ENCODE measurements around the gene PSMG3.
"Not testable (repeated sequence)": the region's sequence is repeated elsewhere in the genome, so short reads cannot be mapped to it uniquely, and the experiment has no call there.

PSMG3 gene

GRCh38 chr7:1531263-1531978, 38.4 kb downstream of the PSMG3 start:
- DNase-seq = no peak

- DNase-seq = no peak
Observed at GRCh38 chr7:1530946-1531262, 38.9 kb downstream of the PSMG3 start.

GRCh38 chr7:1529383-1530116, 40.3 kb downstream of the PSMG3 start:
- no peak for DNase-seq

GRCh38 chr7:1526271-1526754, 43.5 kb downstream of the PSMG3 start:
- no peak for DNase-seq

DNA sequence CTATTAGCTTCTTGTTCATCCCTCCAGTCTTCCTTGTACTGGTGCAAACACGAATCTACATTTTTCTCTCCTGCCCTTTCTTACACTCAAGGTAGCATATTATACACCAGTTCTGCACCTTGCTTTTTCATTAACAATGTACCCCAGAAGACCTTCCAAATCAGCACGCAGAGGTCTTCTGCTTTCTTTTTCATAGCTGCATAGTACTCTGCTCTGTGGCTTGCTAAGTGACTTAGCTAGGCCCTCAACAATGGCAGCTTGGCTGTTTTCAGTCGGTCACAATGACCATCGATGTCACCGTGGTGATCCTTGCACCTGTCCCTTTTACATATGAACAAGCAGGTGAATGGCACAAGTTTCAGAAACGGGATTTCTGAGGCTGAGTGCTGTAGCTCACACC, 44.4 kb downstream of the PSMG3 start:
- DNase-seq = no peak

GRCh38 chr7:1523844-1524243, 46.0 kb downstream of the PSMG3 start:
- DNase-seq = no peak

DNA sequence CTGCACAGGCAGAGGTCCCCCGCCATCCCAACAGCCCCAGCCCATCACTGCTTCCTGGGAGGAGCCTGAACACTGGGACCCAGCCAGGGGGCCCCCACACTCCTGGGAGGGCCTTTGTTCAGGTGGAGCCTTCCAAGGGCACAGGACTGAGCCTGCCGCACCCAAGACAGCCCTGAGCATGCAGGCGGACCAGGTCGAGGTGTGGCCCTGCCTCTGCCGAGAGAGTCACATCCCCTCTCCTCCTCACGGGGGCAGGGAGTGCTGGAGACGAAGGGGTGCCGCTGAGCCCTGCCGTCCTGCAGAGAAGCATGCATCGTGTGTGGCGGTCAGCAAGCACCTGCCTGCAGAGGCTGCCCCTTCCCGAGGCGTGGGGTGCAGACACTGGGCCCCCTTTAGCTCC, 46.6 kb downstream of the PSMG3 start:
- DNase-seq = no peak

DNA sequence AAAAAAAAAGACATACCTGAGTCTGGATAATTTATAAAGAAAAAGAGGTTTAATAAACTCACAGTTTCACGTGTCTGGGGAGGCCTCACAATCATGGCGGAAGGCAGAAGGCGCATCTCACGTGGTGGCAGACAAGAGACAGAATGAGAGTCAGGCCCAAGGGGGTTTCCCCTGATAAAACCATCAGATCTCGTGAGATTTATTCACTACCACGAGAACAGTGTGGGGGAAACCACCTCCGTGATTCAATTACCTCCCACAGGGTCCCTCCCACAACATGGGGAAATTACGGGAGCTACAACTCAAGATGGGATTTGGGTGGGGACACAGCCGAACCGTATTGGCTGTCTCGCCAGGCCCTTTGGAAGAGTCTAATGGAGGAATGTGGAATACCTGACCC, 48.4 kb downstream of the PSMG3 start:
- no peak for DNase-seq

- no peak for DNase-seq
Observed at GRCh38 chr7:1520539-1521234, 49.1 kb downstream of the PSMG3 start.

GRCh38 chr7:1519322-1519922, 50.4 kb downstream of the PSMG3 start:
- not testable (repeated sequence) for DNase-seq

Data from NCI-H446 (cell line).